Common myeloid progenitor, CD34-positive (primary cell): Measurements from ENCODE around the gene ADAMTS12.
"Not testable (repeated sequence)": the region's sequence is repeated elsewhere in the genome, so short reads cannot be mapped to it uniquely, and the experiment has no call there.

ENCODE experiments used
- CTCF ChIA-PET: fragments of 350-600 bp; sonication (Branson Sonifier 250); formaldehyde crosslinking; loops from one replicate; lab custom pipeline; 2021; ENCODE audit warnings: antibody characterized with exemption; lab: Charles Lee
- POLR2A ChIA-PET: fragments of 350-600 bp; sonication (Branson Sonifier 250); formaldehyde crosslinking; loops from one replicate; lab custom pipeline; 2021; ENCODE audit warnings: antibody characterized with exemption; lab: Charles Lee
- DNase-seq, 3 donors: peaks; one replicate each; pipeline versions ENCODE4 v3.0.0 to v3.0.0-alpha.2; 2013
- H3K27ac ChIP-seq, 2 experiments: 1 replicate in 1 of 2; 2 replicates in 1 of 2; pipeline ENCODE4 v1.7.0; 2013; ENCODE audit warnings: inconsistent platforms in 2 of 2, low read length in 2 of 2, mild to moderate bottlenecking in 2 of 2, low read depth in 1 of 2, moderate library complexity in 1 of 2; ENCODE audit not compliant: severe bottlenecking in 2 of 2, insufficient read depth in 1 of 2, poor library complexity in 1 of 2
- H3K27me3 ChIP-seq, 5 experiments: replicated peaks in 2 of 5; 1 replicate in 3 of 5; 2 replicates in 2 of 5; pipeline versions ENCODE4 v1.6.1 to v1.7.0; 2013; ENCODE audit warnings: low read length in 4 of 5, mild to moderate bottlenecking in 2 of 5, moderate library complexity in 2 of 5, inconsistent platforms in 1 of 5; ENCODE audit not compliant: insufficient read depth in 5 of 5, control insufficient read depth in 4 of 5
- H3K36me3 ChIP-seq, 4 experiments: 1 replicate in 2 of 4; 2 replicates in 2 of 4; pipeline versions ENCODE4 v1.6.1 to v1.7.0; 2013; ENCODE audit warnings: low read length in 3 of 4, control low read depth in 1 of 4, mild to moderate bottlenecking in 1 of 4; ENCODE audit not compliant: control insufficient read depth in 4 of 4, insufficient read depth in 4 of 4
- H3K4me1 ChIP-seq, 4 experiments: 1 replicate in 3 of 4; 2 replicates in 1 of 4; pipeline versions ENCODE4 v1.6.1 to v1.7.1; 2013; ENCODE audit warnings: low read length in 3 of 4, mild to moderate bottlenecking in 3 of 4, control low read depth in 1 of 4, inconsistent platforms in 1 of 4, moderate library complexity in 1 of 4; ENCODE audit not compliant: control insufficient read depth in 4 of 4, insufficient read depth in 4 of 4; ENCODE audit errors: control extremely low read depth in 1 of 4
- H3K4me3 ChIP-seq, 7 experiments: 1 replicate in 4 of 7; 2 replicates in 3 of 7; pipeline versions ENCODE4 v1.5.1 to v1.7.0; 2013; ENCODE audit warnings: mild to moderate bottlenecking in 7 of 7, low read length in 6 of 7, moderate library complexity in 6 of 7, inconsistent platforms in 2 of 7, low read depth in 2 of 7, control low read depth in 1 of 7; ENCODE audit not compliant: insufficient read depth in 4 of 7, control insufficient read depth in 1 of 7; ENCODE audit errors: extremely low read depth in 1 of 7
- H3K9me3 ChIP-seq, 5 experiments: 1 replicate in 4 of 5; 2 replicates in 1 of 5; pipeline versions ENCODE4 v1.6.1 to v1.7.1; 2013; ENCODE audit warnings: low read length in 4 of 5, mild to moderate bottlenecking in 2 of 5, inconsistent platforms in 1 of 5, low read depth in 1 of 5, moderate library complexity in 1 of 5; ENCODE audit not compliant: control insufficient read depth in 4 of 5, insufficient read depth in 2 of 5; ENCODE audit errors: control extremely low read depth in 1 of 5
- WGBS: methylation state at CpG from one replicate; pipeline ENCODE4 v1.1.5; 2013; ENCODE audit not compliant: insufficient coverage; 5-methylcytosine and 5-hydroxymethylcytosine counted together

ADAMTS12 gene

DNA sequence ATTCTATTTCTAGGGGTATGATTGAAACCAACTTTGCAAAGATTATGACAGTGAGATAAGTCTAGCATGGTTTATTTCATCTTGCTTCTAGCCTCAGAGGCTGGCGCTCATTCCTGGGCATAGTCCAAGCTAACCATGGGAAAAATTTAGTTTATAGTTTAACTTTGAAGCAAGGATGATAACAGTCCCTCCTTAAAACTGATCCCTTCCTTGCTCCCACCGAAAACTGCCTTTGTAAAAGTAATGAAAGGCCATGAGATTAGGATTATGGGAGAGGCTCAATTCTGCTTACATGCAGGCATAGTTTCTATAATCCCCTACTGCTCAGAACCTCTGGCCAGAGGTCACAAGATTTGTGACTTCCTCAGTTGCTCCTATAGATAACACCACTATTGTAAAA is 375.4 kb downstream of the ADAMTS12 start:
- DNase-seq = no peak
- H3K4me1 ChIP-seq = no peaks in the 10 kb centered on the region
- H3K9me3 ChIP-seq = peaks cover 0 to 5% (median 0%) of the 10 kb centered on the region in 5 experiments
- H3K27ac ChIP-seq = no peak overlapping the region
- POLR2A ChIA-PET = no interaction called here
- no peaks in the 10 kb centered on the region for H3K36me3 ChIP-seq
- H3K4me3 ChIP-seq = no peak overlapping the region
- 100% methylated on average over 1 of the region's 2 CpGs for WGBS
- H3K27me3 ChIP-seq = no peaks in the 10 kb centered on the region
- CTCF ChIA-PET = interaction anchor here (0.6 kb wide), 1 partner anchor 10 kb away, joined by 3 read pairs; no protein-coding TSS in a partner anchor

GRCh38 chr5:33515366-33515765 is 376.4 kb downstream of the ADAMTS12 start:
- POLR2A ChIA-PET, H3K4me1 ChIP-seq, H3K27me3 ChIP-seq, CTCF ChIA-PET, DNase-seq, H3K9me3 ChIP-seq, H3K27ac ChIP-seq, H3K4me3 ChIP-seq, H3K36me3 ChIP-seq: not testable (repeated sequence)
- 98% methylated on average over 21 of the region's 32 CpGs for WGBS

- WGBS = 100% methylated on average over 1 of the region's 3 CpGs
- Histone ChIP-seq H3K27ac (no peak overlapping the region), H3K9me3 (peaks cover 0 to 2% (median 0%) of the 10 kb centered on the region in 5 experiments), H3K36me3 (no peaks in the 10 kb centered on the region), H3K27me3 (no peaks in the 10 kb centered on the region), H3K4me3 (no peak overlapping the region), H3K4me1 (no peaks in the 10 kb centered on the region)
- POLR2A ChIA-PET = no interaction called here
- CTCF ChIA-PET = interaction anchor here (0.5 kb wide), 1 partner anchor 1556 kb away, joined by 5 read pairs; no protein-coding TSS in a partner anchor
- no peak for DNase-seq
Measured at GRCh38 chr5:33513462-33514185, 378.2 kb downstream of the ADAMTS12 start.

- ChIA-PET CTCF (no interaction called here), POLR2A (no interaction called here)
- Histone ChIP-seq H3K4me1 (no peaks in the 10 kb centered on the region), H3K27me3 (no peaks in the 10 kb centered on the region), H3K4me3 (no peak overlapping the region), H3K36me3 (no peaks in the 10 kb centered on the region), H3K27ac (no peak overlapping the region), H3K9me3 (no peaks in the 10 kb centered on the region)
- WGBS = 100% methylated on average over 1 of the region's 3 CpGs
- no peak for DNase-seq
Measured at GRCh38 chr5:33509036-33509435, 382.8 kb downstream of the ADAMTS12 start.

DNA sequence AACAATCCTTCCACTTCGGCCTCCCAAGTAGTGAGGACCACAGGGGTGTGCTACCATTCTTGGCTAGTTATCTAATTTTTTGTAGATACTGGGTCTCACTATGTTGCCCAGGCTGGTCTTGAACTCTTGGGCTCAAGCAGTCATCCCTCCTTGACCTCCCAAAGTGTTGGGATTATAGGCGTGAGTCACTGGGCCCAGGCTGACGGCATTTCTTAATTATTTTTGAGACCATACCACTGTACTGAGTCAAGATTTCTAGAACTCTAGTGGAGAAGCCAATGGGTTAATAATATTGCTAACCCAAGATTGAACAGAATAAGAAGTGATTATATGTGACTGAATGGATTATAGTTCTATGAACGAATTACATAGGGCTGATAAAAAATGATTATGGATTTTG is 384.4 kb downstream of the ADAMTS12 start:
- Histone ChIP-seq H3K4me1 (no peaks in the 10 kb centered on the region), H3K9me3 (peaks cover 0 to 2% (median 0%) of the 10 kb centered on the region in 5 experiments), H3K27ac (no peak overlapping the region), H3K4me3 (no peak overlapping the region), H3K36me3 (no peaks in the 10 kb centered on the region), H3K27me3 (no peaks in the 10 kb centered on the region)
- POLR2A ChIA-PET = no interaction called here
- 100% methylated on average over 2 of the region's 4 CpGs for WGBS
- DNase-seq = no peak
- CTCF ChIA-PET = no interaction called here

- Histone ChIP-seq H3K27ac (no peak overlapping the region), H3K4me3 (no peak overlapping the region), H3K27me3 (no peaks in the 10 kb centered on the region), H3K36me3 (no peaks in the 10 kb centered on the region), H3K9me3 (peaks cover 0 to 2% (median 0%) of the 10 kb centered on the region in 5 experiments), H3K4me1 (no peaks in the 10 kb centered on the region)
- 100% methylated on average over 1 of the region's 3 CpGs for WGBS
- no peak for DNase-seq
- POLR2A ChIA-PET = no interaction called here
- CTCF ChIA-PET = no interaction called here
Measured at GRCh38 chr5:33504570-33504969, 387.2 kb downstream of the ADAMTS12 start.

- ChIA-PET CTCF (interaction anchor here (1.3 kb wide), 1 partner anchor 11 kb away, joined by 3 read pairs; no protein-coding TSS in a partner anchor), POLR2A (no interaction called here)
- H3K4me3 ChIP-seq = no peak overlapping the region
- WGBS = 97% methylated on average over 21 of the region's 27 CpGs
- H3K4me1 ChIP-seq = no peaks in the 10 kb centered on the region
- peaks cover 0 to 2% (median 0%) of the 10 kb centered on the region in 5 experiments for H3K9me3 ChIP-seq
- H3K36me3 ChIP-seq = no peaks in the 10 kb centered on the region
- H3K27ac ChIP-seq = no peak overlapping the region
- no peak for DNase-seq
- H3K27me3 ChIP-seq = no peaks in the 10 kb centered on the region
Measured at GRCh38 chr5:33501899-33502298, 389.9 kb downstream of the ADAMTS12 start.
